HG02943 (cell line): Measurements from ENCODE around the gene GRIK2.
"Not testable (repeated sequence)": the region's sequence is repeated elsewhere in the genome, so short reads cannot be mapped to it uniquely, and the experiment has no call there.

Source experiments
- ATAC-seq: cut with Tn5 transposase; IDR thresholded peaks from one replicate; pipeline ENCODE4 v1.9.1; 2021; ENCODE audit warnings: mild to moderate bottlenecking, low read depth, moderate library complexity; ENCODE audit not compliant: unreplicated experiment

Gene GRIK2

GRCh38 chr6:102085257-102085656 is 691.7 kb downstream of the GRIK2 start:
- no peak for ATAC-seq

GRCh38 chr6:102088160-102088559 is 694.7 kb downstream of the GRIK2 start:
- ATAC-seq: not testable (repeated sequence)

GRCh38 chr6:102114402-102114801 is 720.9 kb downstream of the GRIK2 start:
- no peak for ATAC-seq

GRCh38 chr6:102115911-102116310 is 722.4 kb downstream of the GRIK2 start:
- no peak for ATAC-seq

GRCh38 chr6:102118034-102118433 is 724.5 kb downstream of the GRIK2 start:
- ATAC-seq: no peak
